ENCODE data around the gene PNMT.

PNMT gene

DNA sequence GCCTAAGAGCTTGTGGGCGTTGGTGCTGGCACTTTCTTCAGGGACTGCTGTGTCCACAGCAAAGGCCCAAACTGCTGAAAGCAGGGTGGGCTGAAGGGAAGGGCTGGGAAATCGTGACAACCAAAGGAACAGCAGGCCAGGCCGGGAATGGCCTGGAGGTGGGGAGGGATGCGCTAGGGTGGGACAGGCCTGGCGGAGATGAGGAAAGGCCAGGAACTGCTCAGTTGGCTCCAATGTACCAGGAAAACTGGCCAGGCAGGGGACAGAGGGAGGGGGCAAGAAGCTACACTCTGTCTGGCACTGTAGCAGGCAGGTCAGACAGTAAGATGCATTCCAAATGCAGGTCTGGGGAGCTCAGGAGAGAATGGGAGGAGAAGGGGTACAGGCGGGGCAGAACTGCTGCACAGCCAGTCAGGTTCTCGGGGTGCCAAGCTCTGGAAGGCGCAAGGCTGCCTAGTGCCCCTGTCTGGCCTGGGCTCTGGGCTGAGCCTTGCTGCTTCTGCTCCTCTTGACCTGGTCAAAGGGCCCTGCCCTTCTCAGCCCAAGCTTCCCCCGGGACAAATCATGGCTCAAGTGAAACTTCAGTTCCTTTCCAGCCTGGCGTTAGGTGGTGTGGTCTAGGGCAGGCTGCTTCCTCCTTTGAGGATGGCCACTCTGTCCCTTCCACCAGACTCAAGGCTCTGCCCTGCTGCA is 7.3 kb downstream of the PNMT start:
- Histone ChIP-seq H3K4me1 (ENCODE audit: control insufficient read depth, insufficient read depth, low read length) (peaks cover 12% of the 10 kb centered on the region), H3K4me3 (ENCODE audit: low read length) (no peak overlapping the region), H3K9ac (ENCODE audit: low read length) (no peak overlapping the region), H3K9me3 (ENCODE audit: control insufficient read depth, low read length) (no peaks in the 10 kb centered on the region), H3K36me3 (ENCODE audit: control insufficient read depth, insufficient read depth, low read length, severe bottlenecking) (no peaks in the 10 kb centered on the region), H3K27me3 (replicated peaks; ENCODE audit: control insufficient read depth, insufficient read depth, low read length) (peaks cover 22% of the 10 kb centered on the region)
- no peak for DNase-seq (ENCODE audit: low read depth)

DNA sequence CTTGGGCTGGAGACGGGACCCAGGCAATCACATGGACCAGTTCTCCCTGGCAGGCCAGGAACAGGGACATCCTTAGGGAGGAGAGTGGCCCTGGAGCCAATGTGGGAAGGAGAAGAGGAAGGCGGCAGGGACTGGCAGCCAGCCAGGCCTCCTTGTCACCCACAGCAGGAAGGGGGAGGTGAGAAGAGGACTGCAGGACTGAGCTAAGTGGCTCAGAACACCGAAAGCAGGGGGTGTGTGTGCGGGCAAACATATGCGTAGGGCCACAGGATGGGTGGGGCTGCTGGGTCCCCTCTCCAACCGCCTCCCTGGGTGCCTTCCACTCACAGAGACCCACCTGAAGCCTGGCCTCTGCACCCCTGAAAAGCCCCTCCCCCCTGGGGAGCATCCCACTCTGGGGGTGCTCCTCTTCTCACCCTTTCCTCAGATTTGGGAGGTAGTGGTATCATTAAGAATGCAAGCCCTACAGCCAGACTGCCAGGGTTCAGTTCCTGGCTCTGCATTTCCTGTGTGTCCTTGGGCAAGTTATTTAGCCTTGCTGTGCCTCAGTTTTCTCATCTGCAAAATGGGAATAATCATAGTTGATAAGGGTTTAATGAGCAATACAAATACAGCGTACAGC is 8.1 kb downstream of the PNMT start:
- Histone ChIP-seq H3K9ac (ENCODE audit: low read length) (no peak overlapping the region), H3K9me3 (ENCODE audit: control insufficient read depth, low read length) (no peaks in the 10 kb centered on the region), H3K4me1 (ENCODE audit: control insufficient read depth, insufficient read depth, low read length) (peaks cover 12% of the 10 kb centered on the region), H3K27me3 (replicated peaks; ENCODE audit: control insufficient read depth, insufficient read depth, low read length) (peaks cover 15% of the 10 kb centered on the region), H3K4me3 (ENCODE audit: low read length) (no peak overlapping the region), H3K36me3 (ENCODE audit: control insufficient read depth, insufficient read depth, low read length, severe bottlenecking) (no peaks in the 10 kb centered on the region)
- DNase-seq (ENCODE audit: low read depth): no peak

DNA sequence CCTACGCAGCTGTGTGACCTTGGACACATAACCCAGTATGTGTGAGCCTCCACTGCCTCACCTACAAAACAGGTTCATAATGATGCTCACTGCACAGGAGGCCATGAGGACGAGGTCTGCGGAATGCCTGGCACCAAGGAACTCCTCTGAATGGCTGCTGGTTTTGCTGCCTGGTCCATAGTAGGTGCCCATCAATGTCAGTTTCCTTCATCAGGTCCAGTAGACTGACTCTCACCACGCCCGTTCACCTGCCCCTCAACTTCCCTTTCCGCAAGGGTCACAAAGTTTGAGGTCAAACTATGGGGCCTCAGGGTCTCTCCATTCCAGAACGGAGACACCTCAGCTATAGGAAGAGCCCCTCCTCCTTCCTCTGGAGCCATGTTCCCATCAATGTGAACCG is 8.8 kb downstream of the PNMT start:
- Histone ChIP-seq H3K4me3 (ENCODE audit: low read length) (no peak overlapping the region), H3K4me1 (ENCODE audit: control insufficient read depth, insufficient read depth, low read length) (peaks cover 10% of the 10 kb centered on the region), H3K9me3 (ENCODE audit: control insufficient read depth, low read length) (no peaks in the 10 kb centered on the region), H3K36me3 (ENCODE audit: control insufficient read depth, insufficient read depth, low read length, severe bottlenecking) (no peaks in the 10 kb centered on the region), H3K27me3 (replicated peaks; ENCODE audit: control insufficient read depth, insufficient read depth, low read length) (peaks cover 7% of the 10 kb centered on the region), H3K9ac (ENCODE audit: low read length) (no peak overlapping the region)
- DNase-seq (ENCODE audit: low read depth): no peak

DNA sequence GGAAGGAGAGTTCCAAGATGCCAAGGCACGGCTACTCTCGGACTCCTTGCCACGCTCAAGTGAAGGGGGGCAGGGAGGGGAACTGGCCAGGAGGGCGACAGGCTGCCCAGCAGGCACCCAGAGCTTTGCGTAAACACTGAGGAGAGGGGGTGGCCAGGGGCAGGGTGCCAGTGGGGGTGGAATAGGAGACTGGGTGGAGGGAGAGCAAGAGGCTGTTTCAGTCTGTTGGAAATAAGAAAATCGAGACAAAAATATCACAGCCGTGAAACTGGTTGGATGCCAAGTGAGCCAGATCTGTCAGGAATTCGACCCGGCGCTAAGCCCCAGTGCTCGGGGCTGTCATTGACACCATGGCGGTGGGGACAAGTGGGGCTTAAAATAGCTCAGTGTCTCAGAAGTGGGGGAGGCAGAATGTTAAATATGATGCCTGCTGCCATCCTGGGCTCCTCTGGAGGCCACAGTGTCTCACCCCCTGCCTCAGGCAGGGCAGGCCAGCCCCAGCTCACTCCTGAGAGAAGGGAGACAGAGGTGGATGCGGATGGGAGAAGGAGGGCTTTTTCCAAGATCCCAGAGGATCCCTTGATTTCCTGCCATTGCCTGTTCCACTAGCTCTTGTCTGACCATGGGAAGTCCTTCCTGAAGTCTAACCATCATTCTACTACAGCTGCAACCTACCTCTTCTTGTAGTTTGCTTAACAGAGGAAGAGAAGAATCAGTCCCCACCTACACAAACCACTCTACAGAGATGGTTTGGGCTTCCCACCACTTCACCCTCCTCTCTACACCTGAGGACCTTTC is 9.5 kb downstream of the PNMT start:
- peaks cover under 1% of the 10 kb centered on the region for H3K27me3 ChIP-seq (replicated peaks; ENCODE audit: control insufficient read depth, insufficient read depth, low read length)
- H3K4me3 ChIP-seq (ENCODE audit: low read length): no peak overlapping the region
- no peaks in the 10 kb centered on the region for H3K36me3 ChIP-seq (ENCODE audit: control insufficient read depth, insufficient read depth, low read length, severe bottlenecking)
- H3K9me3 ChIP-seq (ENCODE audit: control insufficient read depth, low read length): no peaks in the 10 kb centered on the region
- H3K9ac ChIP-seq (ENCODE audit: low read length): no peak overlapping the region
- DNase-seq (ENCODE audit: low read depth): no peak
- H3K4me1 ChIP-seq (ENCODE audit: control insufficient read depth, insufficient read depth, low read length): peaks cover 9% of the 10 kb centered on the region

DNA sequence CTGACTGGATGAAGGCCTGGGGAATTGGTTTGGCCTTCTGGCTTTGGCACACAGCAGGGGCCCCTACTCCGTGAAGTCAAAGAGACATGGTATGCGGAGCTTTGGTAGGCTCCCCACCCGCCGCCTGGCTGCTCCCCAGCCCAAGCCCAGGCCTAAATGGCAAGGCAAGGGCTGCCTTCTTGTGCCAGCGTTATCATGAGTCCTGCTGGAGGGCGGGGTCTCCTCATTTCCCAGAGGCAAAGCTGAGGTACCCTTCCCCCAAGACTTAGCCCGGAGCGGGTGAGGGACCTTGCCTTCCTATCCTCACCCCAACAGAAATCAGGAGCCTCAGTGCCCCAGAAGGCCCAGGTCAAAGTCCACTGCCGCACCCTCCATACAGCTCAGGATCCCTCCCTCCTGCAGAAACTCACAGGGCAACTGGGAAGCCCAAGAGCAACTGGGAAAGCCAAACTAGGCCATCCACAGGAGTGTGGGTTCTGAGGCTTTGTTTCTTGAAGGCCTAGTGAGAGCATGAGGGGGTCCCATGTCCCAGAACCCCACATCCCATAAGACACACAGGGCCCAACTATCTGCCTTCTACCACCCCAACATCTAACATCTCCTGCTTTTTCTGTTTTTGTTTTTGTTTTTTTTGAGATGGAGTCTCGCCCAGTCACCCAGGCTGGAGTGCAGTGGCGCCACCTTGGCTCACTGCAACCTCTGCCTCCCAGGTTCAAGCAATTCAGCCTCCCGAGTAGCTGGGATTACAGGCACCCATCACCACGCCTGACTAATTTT is 10.3 kb downstream of the PNMT start:
- H3K27me3 ChIP-seq (replicated peaks; ENCODE audit: control insufficient read depth, insufficient read depth, low read length): no peaks in the 10 kb centered on the region

DNA sequence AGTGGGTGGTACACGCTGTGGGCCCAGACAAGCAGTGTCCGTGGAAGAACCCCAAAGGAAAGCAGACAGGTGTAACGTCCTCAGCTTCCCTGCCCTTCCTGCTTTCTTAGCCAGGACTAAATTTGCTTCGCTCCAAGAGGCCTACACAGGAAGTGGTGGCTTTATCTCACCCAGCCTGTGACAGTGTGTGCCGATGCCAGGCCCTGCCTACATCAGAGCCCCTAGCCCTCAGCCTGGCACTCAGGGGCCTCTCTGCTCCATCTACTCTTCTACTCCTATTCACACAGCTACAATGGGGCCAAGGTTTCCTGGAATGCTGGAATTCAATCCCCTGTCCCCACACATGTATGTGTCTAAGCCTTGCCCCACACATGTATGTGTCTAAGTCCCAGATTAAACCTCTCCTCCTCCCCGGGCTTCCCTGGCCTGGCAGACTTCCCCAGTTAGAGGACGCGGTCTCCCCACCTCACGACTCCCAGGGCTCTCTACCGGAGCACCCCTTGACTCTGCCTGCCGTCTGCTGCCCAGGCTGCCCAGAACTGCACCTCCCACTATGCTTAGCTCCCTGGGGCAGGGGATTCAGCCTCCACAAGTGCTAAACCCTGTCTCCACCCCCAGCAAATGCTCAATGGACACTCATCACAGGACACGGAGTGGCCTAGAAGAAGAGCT is 11.4 kb downstream of the PNMT start:
- H3K4me1 ChIP-seq (ENCODE audit: control insufficient read depth, insufficient read depth, low read length): peaks cover 9% of the 10 kb centered on the region
- DNase-seq (ENCODE audit: low read depth): no peak
- H3K36me3 ChIP-seq (ENCODE audit: control insufficient read depth, insufficient read depth, low read length, severe bottlenecking): no peaks in the 10 kb centered on the region
- H3K4me3 ChIP-seq (ENCODE audit: low read length): no peak overlapping the region
- no peak overlapping the region for H3K9ac ChIP-seq (ENCODE audit: low read length)
- H3K27me3 ChIP-seq (replicated peaks; ENCODE audit: control insufficient read depth, insufficient read depth, low read length): no peaks in the 10 kb centered on the region
- no peaks in the 10 kb centered on the region for H3K9me3 ChIP-seq (ENCODE audit: control insufficient read depth, low read length)

More for the DNA sequence above, 10.3 kb downstream of the PNMT start:
- no peaks in the 10 kb centered on the region for H3K9me3 ChIP-seq (ENCODE audit: control insufficient read depth, low read length)
- H3K4me3 ChIP-seq (ENCODE audit: low read length): no peak overlapping the region
- no peaks in the 10 kb centered on the region for H3K36me3 ChIP-seq (ENCODE audit: control insufficient read depth, insufficient read depth, low read length, severe bottlenecking)
- H3K4me1 ChIP-seq (ENCODE audit: control insufficient read depth, insufficient read depth, low read length): peaks cover 9% of the 10 kb centered on the region
- no peak for DNase-seq (ENCODE audit: low read depth)
- no peak overlapping the region for H3K9ac ChIP-seq (ENCODE audit: low read length)

DNA sequence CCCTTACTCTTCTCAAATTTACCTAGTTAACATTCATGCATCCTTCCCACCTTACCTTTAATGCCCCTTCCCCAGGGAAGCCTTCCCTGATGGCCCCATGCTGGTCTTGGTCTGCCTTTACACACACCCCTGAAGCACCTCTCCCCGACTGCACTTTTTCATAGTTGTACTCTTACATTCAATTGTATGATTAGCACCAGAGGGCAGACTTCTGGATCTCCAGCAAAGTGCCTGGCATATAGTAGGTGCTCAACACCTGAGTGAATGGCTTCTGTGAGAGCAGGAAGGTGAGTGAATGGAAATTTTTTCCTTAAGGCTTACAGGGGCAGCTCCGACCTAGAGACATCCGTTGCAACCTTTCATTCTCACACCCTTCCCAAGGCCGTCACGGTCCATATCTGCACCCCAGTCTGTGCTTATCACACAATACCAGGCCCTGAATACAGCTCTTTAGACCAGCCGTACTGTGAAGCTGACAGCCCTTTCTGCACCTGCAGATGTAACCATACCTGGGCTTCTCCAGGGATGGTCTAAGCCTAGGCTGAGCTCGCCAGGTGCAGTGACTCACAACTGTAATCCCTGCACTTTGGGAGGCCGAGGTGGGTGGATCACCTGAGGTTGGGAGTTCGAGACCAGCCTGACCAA is 15.2 kb downstream of the PNMT start:
- Histone ChIP-seq H3K4me1 (ENCODE audit: control insufficient read depth, insufficient read depth, low read length) (peaks cover 6% of the 10 kb centered on the region), H3K27me3 (replicated peaks; ENCODE audit: control insufficient read depth, insufficient read depth, low read length) (no peaks in the 10 kb centered on the region), H3K9me3 (ENCODE audit: control insufficient read depth, low read length) (no peaks in the 10 kb centered on the region), H3K9ac (ENCODE audit: low read length) (no peak overlapping the region), H3K36me3 (ENCODE audit: control insufficient read depth, insufficient read depth, low read length, severe bottlenecking) (no peaks in the 10 kb centered on the region), H3K4me3 (ENCODE audit: low read length) (no peak overlapping the region)
- DNase-seq (ENCODE audit: low read depth): no peak

DNA sequence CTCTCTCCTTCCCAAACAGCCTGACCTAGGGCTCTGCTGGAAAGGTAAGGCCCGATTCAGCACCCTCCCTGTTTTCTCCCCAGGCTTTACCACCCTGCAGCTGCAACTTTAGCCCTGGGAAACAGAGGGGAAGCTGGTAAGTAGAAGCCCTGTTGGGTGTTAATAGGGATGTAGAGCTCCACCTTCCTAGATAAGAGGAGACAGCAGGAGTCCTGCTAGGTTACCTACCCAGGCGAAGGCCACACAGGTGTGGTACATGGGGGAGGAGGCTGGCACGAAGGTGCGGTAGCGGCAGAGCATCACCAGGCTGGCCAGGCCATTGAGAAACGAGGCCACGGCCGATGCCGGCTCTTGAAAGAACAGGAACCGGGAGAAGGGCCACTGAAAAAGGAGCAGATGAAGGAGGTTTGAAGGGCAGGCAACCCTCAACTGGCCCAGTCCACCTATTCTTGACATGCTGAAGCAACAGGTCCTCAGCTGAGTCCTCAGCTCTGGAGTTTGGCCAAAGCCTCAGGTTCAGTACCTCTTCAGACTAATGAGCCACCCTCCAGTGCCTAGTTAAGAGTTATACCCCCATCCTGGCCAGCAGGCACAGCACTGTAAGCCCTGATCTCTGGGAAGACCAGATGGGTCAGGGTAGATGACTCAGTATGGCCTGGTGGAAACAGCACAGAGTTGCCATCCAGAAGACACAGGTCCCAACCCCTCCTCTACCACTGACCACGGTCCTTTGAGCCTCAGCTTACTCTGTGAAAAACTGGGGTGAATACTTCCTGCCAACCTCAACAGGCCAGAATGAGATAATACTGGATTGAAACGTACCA is 16.3 kb downstream of the PNMT start:
- DNase-seq (ENCODE audit: low read depth): no peak
- Histone ChIP-seq H3K4me1 (ENCODE audit: control insufficient read depth, insufficient read depth, low read length) (peaks cover 13% of the 10 kb centered on the region), H3K27me3 (replicated peaks; ENCODE audit: control insufficient read depth, insufficient read depth, low read length) (no peaks in the 10 kb centered on the region), H3K9me3 (ENCODE audit: control insufficient read depth, low read length) (no peaks in the 10 kb centered on the region), H3K36me3 (ENCODE audit: control insufficient read depth, insufficient read depth, low read length, severe bottlenecking) (no peaks in the 10 kb centered on the region), H3K9ac (ENCODE audit: low read length) (no peak overlapping the region), H3K4me3 (ENCODE audit: low read length) (no peak overlapping the region)

DNA sequence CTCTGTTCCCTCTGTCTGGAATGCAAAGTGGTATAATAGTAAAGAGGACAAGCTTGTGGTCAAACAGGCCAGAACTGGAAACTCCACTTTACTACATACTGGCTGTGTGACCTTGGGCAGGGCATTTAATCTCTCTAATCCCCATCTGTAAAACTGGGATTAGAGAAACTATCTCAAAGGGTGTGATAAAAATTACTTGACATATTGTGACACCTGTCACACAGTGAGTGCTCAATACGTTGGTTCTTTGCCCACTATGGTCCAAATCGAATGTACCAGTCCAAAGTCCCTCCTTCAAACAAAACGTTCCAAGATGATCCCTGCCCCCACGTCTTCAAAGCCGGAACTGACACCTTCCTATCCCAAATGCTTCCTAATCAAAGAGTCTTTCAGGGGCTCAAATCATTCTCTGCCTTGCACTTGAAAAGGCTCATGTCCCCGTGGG is 18.9 kb downstream of the PNMT start:
- no peaks in the 10 kb centered on the region for H3K9me3 ChIP-seq (ENCODE audit: control insufficient read depth, low read length)
- peak overlapping the region; percentile 100 for H3K4me3 ChIP-seq (ENCODE audit: low read length)
- DNase-seq (ENCODE audit: low read depth): no peak
- no peak overlapping the region for H3K9ac ChIP-seq (ENCODE audit: low read length)
- peaks cover 13% of the 10 kb centered on the region for H3K4me1 ChIP-seq (ENCODE audit: control insufficient read depth, insufficient read depth, low read length)
- H3K27me3 ChIP-seq (replicated peaks; ENCODE audit: control insufficient read depth, insufficient read depth, low read length): no peaks in the 10 kb centered on the region
- H3K36me3 ChIP-seq (ENCODE audit: control insufficient read depth, insufficient read depth, low read length, severe bottlenecking): no peaks in the 10 kb centered on the region
